Measurements from ENCODE around the gene PCDH9.

DNA sequence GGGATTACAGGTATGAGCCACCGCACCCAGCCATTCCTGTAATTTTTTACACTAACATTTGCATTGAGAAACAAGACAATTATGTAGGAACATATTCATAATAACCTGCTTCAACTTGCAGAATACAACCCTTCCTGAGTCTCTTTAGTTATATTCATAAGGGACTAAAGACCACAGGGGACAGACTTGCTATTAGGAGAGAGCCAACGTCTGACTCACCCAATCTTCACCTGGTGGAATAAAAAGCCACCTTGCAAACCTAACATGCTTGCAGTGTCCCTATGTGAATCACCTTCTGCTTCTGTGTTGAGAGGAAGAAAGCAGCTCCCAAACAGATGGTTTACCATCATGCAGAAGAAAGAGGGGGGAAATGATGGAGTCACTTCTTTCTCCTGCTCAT lies 456.1 kb downstream of the PCDH9 start:
- TF ChIP-seq POLR2AphosphoS5 (IDR thresholded peaks at IDR 0.05; ENCODE audit: low read depth, low read length) = no peak
- TF ChIP-seq POLR2A (IDR thresholded peaks at IDR 0.05; ENCODE audit: low read depth, low read length) = no peak
- TF ChIP-seq TAF1 (IDR thresholded peaks at IDR 0.05; ENCODE audit: borderline replicate concordance, low read depth, low read length) = no peak
